Measurements from ENCODE around the gene MBNL1.

GRCh38 chr3:152346058-152346457 lies 77.3 kb downstream of the MBNL1 start:
- TF ChIP-seq CTCF (IDR thresholded peaks at IDR 0.05) (no peak), POLR2AphosphoS5 (IDR thresholded peaks at IDR 0.05) (no peak), POLR2A (IDR thresholded peaks at IDR 0.05) (no peak)

All from breast epithelium (tissue), 3 donors.